Adrenal gland (tissue), 5 donors: ENCODE results near the gene FTL.

Experiments
- CTCF ChIP-seq, 6 experiments: fragments of 450-650 bp in 4 of 6; fragments of 200-600 bp in 2 of 6; sonication (generic) in 1 of 6; IDR thresholded peaks; 1 replicate in 5 of 6; 2 replicates in 1 of 6; pipeline versions ENCODE4 v1.5.1 to v1.8.0; 2016 to 2021; ENCODE audit warnings: antibody characterized with exemption in 6 of 6, mild to moderate bottlenecking in 2 of 6, moderate library complexity in 1 of 6
- POLR2A ChIP-seq, 2 donors: fragments of 450-650 bp; IDR thresholded peaks; one replicate each; pipeline ENCODE4 v1.6.1; 2017; ENCODE audit warnings: antibody characterized with exemption in 2 of 2, mild to moderate bottlenecking in 2 of 2, moderate library complexity in 1 of 2
- donor health status: DM: no; HTN: no; CAD: no.

GRCh38 chr19:48988286-48988685 lies 23.2 kb downstream of the FTL start:
- TF ChIP-seq CTCF (IDR thresholded peaks at IDR 0.05) (no peak), POLR2A (IDR thresholded peaks at IDR 0.05) (no peak)
